DMS 273 treated with DMSO at 0.1 percent for 48 hours (cell line): ENCODE results near the gene TPD52L1.

Experiments
- DNase-seq: peaks from one replicate; lab custom pipeline; 2025; lab: John Stamatoyannopoulos, UW

Gene TPD52L1

DNA sequence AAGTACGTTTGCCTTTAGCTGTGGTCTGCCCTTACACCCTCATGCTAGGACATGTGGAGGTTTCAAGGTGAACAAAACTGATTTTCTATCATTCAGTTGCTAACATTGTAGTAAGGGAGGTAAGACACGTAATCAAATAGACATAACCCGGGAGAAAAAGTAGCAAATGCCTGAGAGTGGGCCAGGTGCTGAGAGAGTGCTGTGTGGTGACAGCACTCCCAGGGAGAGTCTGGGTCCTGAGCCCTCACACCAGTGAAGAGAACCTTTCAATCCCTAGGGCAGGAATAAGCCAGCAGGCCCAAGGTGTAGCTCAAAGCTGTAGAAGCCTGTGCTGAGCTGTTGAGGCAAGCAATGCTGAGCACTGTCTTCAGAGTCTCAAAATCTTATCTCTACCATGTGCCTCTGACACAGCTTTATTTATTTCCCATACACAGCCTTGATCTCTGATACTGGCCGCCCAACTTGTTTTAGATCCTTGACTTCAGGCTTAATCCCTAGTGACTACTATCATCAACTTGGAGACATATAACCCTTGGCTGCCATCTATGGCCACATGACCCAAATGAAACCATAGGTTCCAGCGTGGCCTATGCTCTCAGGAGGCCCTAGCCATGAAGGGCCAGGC lies 55.2 kb downstream of the TPD52L1 start:
- DNase-seq = no peak

DNA sequence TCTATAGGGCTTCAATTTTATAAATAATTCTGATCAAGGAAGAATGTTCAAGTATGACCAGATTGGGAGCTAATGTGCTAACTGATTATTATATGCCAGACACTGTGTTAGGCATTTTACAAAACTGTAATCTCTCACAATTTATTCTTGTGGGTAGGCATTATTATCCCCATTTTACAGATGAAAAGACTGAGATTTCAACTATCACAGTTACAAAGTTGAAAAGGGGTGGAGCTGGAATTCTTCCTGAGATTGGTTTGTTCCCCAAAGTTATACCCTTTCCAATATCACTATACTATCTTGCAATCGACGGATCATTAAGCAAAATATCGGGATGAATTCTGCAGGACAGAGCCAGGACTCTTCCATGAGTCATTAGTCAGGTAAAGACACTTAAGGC lies 57.1 kb downstream of the TPD52L1 start:
- no peak for DNase-seq

DNA sequence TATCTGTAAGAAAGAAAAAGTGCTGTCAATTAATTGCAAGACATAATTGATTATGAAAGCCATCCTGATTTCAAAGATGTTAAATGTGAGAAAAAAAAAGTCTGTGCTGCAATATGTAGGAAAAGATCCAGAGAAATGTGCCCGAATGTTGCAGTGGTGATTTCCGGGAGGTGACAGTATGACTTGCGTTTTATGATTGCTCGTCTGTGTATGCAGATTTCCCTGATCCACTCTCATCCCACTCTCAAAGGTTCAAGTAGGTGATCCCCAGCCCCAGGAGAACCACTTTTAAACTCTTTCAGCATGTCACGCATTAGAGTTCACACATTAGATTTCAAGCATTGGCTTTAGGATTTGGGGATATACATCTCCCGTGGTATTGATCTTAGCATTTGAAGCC lies 57.8 kb downstream of the TPD52L1 start:
- no peak for DNase-seq

DNA sequence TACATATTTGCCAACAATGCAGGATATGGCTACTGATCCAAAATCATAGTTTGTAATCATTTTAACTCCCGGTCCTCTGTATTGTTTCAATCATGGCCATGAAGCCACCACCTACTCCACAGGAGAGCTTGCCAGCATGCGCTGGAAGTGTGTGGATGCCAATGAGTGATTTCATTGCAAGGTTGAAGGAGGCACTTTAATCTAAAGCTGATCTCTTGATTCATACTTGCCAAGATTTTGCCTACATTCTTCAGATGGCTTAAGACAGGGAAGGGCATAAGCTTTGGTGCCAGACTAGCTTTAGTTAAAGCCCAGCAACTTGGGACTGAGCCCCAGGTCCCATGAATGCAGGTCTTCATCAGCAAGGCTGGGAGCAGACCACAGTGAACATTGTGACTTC lies 58.8 kb downstream of the TPD52L1 start:
- DNase-seq = no peak

DNA sequence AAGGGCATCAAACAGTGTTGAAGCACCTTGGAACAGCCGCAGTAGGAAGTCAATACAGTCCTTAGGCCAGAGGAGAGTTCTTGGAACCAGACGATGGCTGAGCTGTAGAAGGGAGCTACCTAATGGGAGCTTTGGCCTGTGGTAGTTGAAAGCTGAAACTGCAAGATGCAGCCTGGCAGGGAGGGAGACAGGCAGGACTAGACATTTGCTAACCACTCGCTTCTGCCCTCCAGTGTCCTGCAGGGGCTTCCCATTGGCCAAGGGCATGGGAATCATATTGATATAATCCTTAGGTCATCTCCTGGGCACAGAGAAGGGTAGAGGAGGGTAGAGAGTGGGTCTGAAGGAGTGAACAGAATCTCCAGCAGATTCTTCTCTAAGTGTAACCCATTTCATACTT lies 60.4 kb downstream of the TPD52L1 start:
- DNase-seq = no peak

DNA sequence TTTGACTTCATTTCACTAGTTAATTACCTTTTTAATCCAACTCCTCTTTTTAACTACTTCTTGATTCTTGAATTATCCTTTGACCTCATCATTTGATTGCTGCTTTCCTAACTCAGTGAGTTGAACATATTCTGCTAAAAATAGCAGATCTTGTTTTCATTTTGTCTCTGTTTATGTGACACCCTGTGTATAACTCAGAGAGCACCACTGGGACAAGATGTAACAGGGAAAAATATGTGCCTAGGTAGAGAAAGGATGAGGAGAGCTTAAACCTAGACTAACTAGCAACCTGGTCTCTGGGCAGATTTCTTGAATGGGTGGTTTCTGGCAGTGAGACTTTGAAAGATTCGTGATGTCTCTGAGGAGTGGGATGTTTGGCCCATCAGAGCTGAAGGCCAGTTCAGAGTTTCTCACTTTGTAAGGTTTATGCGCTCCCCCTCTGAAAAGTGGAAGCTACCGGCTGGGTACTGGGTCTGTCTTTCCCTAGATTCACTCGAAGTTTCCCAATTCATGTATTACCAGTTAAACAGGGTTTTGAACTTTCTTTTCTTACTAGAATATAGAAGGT lies 61.8 kb downstream of the TPD52L1 start:
- no peak for DNase-seq

DNA sequence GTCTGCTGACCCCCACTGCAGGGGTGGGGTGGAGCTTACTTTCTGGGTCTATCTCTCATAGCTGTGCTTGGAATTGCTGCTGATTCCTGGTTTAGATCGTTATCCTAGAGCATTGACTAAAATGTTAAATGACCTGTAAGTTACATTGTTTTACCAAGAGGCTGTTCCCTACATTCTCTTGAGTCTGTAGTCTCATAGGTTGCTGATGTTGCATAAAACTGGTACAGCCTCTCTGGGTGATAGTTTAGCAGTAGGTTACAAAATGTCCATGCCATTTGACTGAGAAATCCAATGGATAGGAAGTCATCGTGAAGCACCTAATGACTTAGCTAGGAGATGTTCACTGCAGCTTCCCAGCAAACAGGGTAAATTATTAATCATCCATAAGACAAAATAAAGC lies 62.4 kb downstream of the TPD52L1 start:
- no peak for DNase-seq

DNA sequence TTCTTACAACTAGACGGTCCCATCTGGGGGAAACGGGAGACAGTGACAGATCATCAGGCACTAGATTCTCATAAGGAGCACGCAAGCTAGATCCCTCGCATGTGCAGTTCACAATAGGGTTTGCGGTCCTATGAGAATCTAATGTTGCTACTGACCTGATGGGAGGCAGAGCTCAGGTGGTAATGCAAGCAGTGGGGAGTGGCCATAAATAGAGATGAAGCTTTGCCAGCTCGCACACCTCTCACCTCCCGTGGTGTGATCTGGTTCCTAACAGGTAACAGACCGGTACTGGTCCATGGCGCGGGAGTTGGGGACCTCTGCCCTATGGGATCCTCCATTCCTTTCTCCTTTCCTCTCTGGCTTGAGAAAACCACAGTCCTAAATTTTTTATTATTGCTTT lies 63.8 kb downstream of the TPD52L1 start:
- no peak for DNase-seq

DNA sequence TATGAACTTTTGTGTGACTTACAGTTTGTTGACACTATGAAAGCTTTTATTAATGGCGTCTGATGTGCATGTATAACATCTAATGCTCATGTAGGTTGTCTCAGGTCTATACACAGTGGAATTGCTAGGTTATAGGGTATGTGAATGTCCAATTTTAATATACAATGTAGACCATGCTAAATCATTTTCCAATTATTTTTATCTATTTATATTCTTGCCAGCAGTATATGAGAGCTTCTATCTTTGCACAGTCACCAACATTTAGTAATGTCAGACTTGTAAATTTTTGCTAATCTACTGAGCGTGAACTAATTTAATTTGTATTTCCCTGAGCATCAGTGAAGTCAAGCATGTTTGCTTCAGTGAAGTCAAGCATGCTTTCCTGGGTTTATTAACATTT lies 64.4 kb downstream of the TPD52L1 start:
- DNase-seq = no peak

DNA sequence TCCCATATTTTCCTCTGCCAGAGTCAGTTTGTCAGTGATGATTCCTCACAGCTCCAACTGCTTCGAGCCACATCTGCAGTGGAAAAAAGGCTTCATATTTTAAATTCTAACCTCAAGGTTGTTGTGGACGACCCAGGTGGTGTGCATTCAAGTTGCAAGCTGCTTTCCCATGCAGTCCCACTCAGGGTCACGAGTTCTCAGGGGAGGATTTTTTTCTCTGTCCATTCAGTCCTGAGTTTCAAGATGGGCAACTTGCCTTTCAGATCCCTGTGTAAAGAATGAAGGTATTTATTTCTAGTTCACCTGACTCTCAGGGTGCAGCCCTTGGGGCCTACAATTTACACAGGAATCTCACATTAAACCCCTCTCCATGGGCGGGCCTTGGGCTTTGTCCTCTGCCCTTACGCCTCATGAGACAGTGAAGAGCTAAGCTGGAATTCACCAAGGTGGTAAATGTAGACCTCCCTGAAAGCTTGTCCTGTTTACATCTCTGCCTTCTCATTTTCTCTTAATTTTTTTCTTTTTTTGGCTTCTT lies 65.9 kb downstream of the TPD52L1 start:
- no peak for DNase-seq

DNA sequence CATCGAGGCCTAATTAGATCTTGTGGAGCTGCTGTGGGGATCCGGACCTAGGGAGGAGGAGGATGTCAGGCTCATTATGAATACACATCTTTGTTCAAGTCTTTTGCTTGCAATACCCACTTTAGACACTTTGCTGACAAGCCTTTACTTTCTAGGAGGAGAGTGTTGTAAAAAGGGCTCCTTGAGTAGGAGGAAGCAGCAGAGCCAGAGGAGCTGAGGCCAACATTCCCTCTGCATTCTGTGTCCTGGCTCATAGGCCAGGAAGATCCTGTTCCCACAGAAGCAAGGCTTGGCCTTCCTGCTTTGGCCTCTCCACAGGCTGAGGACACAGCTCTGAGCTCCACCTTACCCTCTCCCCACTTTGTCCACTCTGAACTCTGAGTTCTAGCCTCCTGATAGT lies 67.1 kb downstream of the TPD52L1 start:
- no peak for DNase-seq

DNA sequence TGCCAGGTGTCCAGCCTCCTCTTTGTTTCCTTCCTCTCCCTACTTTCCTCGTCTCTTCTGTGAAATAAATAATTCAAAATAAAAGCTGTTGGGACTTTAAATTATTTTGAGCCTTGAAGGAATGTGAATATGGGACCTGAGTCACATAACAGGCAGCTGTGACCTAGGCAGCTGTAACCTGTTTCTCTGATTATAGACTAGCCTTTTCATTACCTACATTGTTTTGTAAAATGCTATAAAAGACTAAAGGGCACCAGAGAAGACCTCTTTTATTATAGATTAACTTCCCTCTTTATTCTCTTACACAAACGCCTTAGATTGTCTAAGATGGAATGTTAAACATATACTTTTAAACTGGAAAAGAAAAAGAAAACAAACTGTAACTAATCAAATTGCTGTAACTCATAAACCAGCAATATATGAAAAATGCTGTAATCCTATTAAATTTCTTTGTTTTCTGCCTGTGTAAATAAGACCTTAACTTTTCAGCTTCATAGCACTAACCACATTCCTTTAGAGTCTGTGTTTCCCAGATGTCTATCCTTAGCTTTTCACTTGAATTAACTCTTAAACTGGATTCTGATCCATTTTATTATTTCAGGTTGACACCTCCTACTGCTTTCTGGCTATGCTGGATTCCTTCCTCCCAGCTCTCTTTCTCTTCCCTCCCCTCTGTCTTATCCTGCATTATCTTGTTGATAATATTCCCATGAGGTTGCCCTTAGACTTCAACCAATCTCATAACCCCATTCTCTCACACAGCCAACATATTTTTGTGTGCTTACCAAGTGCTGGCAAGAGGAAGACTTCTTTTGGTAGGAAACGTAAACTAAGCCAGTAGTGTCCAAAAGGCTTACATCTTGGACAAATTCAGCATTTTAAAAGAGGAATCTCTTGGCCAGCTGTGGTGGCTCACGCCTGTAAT lies 69.2 kb downstream of the TPD52L1 start:
- DNase-seq = no peak

DNA sequence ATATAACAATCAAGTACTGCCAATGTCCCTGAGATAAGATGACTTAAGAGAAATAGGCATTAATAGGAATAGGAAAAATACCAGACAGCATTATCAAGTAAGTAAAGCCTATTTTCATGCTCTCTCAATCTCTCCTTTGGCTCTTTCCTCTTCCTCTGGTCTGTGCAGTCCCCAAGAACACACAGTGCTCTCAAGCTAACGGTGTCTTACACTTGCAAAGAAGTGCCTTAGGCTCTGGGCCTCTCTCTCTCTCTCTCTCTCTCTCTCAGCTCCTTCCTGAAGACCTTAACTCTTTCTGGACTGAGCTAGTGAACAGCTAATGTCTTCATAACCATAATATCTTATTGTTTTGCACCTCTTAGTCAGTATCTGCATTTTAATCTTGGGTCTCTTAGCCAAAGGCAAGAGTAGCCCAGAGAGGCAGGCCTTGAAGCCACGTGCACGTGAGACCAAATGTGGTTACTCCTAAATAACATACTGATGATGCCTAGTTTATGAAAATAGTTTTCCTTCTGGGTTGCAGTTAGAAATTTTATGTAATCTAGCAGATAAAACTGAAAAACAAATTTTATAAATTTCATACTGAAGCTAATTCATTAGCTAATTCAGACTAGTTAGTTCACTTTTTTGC lies 70.8 kb downstream of the TPD52L1 start:
- no peak for DNase-seq

DNA sequence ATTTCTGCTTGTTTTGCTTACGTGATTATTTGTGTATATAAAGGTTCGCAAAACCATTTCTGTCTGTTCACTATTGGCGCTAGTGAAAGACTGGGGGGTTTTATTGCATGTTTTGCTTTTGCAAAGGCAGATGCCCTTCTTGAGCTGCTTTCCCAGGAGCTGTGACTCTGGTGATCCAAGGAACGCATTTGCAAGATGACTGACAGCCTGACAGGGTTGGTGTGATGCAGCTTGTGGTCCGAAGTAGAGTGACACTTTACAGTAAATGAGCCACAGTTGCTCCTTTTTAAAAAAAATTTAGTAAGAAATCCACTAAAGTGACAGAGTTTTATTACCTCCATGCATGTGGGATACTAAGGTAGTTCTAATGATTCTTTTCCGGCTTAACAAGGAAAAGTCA lies 73.7 kb downstream of the TPD52L1 start:
- no peak for DNase-seq

DNA sequence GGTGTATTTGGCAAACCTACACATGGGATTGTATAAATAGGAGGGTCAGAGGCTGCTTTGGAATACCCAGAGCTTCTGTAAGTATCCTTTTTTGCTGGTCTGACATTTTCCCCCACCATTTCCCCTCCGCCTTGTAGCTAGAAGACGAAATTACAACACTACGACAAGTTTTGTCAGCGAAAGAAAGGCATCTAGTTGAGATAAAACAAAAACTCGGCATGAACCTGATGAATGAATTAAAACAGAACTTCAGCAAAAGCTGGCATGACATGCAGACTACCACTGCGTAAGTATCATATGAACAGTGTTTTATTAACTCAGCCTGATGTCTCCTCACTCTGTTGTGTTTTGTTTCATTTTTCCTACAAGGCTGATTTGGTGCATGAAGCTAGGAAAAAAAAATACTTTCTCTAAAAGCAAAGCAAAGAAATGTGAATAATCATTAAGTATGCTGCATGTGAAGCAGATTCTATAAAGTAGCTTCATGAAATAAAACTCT lies 75.5 kb downstream of the TPD52L1 start:
- DNase-seq = no peak

DNA sequence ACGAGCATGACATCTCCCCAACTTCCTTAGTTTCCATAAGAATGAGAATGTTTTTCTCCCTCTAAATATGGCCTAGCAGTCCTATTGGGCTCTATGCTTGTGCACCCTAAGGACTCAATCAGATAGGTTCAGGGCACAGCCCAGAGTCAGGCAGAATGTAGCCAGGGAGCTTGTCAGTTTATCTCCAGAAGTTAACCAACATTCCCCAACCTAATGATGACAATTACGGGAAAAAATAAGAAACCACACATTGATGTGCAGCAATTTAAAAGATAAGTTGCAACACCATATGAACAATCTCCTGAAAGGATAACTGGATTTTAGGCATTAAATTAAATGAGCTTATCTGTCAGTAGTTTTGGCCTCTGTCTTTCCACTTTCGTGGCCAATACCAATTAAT lies 77.1 kb downstream of the TPD52L1 start:
- DNase-seq = no peak

DNA sequence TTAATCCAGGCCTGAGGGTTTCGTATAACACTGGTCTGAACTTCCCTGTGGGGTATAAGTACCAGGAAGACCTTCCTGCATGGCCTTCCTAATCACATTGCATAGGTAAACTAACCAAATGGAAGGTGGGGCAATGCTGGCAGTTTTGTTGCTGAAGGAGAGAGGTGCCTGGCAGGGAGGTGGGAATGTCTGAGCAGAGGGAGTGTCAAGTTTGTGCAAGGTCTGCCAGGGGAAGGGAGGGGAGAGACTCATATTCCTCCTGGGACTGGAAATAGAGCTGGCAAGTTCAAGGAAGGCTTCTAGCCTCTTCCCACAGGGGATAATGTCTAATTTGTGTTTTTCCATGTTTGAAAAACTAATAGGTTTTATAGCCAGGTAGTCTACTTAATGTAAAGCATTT lies 77.6 kb downstream of the TPD52L1 start:
- DNase-seq = no peak

DNA sequence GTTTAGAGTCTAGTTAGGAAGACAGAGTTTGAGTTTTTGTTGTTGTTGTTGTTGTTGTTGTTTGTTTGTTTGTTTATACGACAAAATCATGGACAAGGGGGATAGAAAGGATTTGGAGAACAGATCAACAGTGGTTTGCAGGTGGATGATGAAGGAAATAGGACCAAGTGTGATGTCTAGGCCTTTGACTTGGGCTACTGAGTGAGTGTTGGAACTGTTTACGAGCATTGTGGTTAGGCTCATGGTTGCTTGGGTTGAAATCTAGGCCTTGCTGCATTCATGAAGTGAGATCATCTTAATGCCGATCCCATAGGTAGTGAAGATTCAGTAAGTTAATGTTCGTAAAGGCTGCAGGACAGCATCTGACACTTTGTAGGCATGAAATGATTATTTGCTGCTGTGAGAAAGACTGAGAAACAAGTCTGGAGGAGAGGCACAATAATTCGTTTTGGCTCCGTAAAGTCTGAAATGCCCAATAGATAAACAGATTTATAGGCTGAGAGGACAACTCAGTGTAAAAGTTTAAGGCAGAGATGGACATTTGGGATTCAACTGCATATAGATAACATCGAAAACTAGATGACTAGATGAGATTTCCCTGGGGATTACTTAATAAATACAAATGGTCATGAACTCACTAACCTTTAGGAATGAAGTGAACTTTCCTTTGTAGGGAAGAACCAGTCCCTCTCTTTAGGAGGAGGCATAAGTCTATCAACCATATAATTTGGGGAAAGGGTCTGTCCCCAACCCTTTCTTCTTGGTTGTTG lies 78.2 kb downstream of the TPD52L1 start:
- DNase-seq = no peak

DNA sequence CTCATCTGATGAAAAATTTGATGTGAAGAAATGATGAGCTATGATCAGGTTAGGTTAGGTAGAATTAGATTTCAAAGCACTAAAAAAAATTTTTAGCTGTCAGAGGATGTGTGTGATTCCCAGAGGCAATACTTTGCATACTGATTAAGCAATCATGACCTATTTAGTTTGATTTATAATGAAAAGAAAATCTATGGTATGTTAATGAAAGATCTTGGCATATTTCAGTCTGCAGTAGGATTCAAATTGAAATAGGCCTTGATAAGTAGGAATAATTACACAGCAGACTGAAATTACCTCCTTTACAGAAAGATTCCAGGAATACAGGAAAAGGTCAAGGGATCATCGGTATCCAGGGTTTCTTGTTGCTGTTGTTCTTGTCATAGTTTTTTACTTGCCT lies 78.9 kb downstream of the TPD52L1 start:
- no peak for DNase-seq

DNA sequence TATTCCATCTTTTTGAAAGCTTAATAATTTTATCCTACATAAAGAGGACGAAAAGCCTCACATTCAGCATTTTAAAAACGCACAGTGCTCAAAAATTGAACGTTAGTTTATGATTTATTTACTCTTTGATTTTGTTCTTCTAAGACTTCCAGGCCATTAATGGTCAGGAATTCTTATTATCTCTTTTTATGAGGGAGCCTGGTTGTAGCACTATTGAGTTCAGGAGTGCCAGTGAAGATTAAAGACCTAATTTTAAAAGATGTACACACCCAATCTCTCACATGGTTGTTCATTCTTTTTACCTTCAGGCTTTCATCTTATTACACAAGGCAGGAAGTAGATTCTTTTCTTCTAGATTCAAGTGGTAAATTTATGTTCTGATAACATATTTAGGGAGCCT lies 79.6 kb downstream of the TPD52L1 start:
- no peak for DNase-seq

DNA sequence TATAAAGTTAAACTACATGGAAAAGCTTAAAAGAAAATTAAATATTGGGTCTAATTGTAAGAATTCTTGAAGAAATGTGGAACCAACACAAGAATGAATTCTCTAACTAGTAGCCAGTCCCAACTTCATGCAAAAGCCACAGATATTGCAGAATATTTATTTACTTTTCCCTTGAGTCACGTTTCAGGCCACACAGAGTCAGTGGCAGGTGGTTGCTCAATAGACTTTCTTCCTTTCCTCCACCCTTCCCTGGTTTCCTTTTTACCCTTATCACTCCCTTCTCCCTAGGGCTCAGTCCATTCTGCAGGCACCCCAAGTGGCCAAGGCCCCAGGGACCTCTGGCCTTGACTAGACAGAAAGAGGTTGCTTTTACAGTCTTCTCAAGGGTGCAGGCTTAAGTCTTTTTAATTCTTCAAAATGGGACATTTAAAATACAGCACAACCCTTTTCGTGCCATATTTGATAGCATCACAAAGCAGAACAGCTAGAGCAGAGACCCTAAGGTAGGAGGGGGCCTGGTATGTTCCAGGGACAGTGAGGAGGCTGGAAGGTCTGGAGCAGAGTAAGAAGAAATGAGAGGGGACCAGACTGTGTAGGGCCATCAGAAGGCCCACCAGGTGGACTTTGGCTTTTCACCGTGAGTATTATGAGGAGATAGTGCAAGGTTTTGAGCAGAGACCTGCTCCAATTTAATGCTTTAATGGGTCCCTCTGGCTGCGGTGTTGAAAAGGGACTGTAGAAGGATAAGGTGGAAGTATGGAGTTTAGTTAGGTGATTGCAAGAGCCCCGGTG lies 83.2 kb downstream of the TPD52L1 start:
- no peak for DNase-seq
